ENCODE measurements around the gene KASH5.
"Not testable (repeated sequence)": the region's sequence is repeated elsewhere in the genome, so short reads cannot be mapped to it uniquely, and the experiment has no call there.

KASH5 gene

DNA sequence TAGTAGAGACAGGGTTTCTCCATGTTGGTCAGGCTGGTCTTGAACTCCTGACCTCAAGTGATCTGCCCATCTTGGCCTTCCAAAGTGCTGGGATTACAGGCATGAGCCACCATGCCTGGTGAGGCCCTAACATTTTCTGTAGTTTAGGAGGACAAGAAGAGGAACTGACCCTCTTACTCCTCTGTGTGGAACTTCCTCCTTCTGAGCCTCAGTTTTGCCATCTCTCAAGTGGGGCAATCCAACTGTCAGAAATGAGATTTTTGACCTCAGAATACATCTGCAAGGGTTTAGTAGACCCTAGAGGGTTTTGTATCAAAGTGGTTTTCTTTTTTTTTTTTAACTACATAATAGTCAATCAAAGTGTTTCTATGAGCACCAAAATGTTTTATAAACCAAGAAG, 21.9 kb upstream of the KASH5 start:
- Histone ChIP-seq H3K79me2 (ENCODE audit: low read length) (no peaks in the 10 kb centered on the region), H4K20me1 (ENCODE audit: insufficient read depth, low read length) (no peaks in the 10 kb centered on the region), H3K27ac (ENCODE audit: low read length) (no peak overlapping the region), H3K4me2 (ENCODE audit: low read depth, low read length) (no peak overlapping the region), H3K9me2 (replicated peaks; ENCODE audit: insufficient read depth, low read length) (no peaks in the 10 kb centered on the region), H3F3A (ENCODE audit: insufficient read depth, low read length) (no peaks in the 10 kb centered on the region), H3K9ac (ENCODE audit: low read length) (no peak overlapping the region), H3K9me3 (replicated peaks; ENCODE audit: insufficient read depth, low read length) (no peaks in the 10 kb centered on the region), H3K4me3 (ENCODE audit: low read length) (no peak overlapping the region), H3K27me3 (replicated peaks; ENCODE audit: insufficient read depth, low read length) (peaks cover 73% of the 10 kb centered on the region), H3K4me1 (ENCODE audit: low read length) (0 out of 2 replicates have a peak, but pooled peaks cover 4% of the 10 kb centered on the region), H2AFZ (ENCODE audit: low read length) (no peak overlapping the region), H3K36me3 (replicated peaks; ENCODE audit: insufficient read depth, low read length) (no peaks in the 10 kb centered on the region)
- TF ChIP-seq, protein P1, sequence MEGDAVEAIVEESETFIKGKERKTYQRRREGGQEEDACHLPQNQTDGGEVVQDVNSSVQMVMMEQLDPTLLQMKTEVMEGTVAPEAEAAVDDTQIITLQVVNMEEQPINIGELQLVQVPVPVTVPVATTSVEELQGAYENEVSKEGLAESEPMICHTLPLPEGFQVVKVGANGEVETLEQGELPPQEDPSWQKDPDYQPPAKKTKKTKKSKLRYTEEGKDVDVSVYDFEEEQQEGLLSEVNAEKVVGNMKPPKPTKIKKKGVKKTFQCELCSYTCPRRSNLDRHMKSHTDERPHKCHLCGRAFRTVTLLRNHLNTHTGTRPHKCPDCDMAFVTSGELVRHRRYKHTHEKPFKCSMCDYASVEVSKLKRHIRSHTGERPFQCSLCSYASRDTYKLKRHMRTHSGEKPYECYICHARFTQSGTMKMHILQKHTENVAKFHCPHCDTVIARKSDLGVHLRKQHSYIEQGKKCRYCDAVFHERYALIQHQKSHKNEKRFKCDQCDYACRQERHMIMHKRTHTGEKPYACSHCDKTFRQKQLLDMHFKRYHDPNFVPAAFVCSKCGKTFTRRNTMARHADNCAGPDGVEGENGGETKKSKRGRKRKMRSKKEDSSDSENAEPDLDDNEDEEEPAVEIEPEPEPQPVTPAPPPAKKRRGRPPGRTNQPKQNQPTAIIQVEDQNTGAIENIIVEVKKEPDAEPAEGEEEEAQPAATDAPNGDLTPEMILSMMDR (IDR thresholded peaks at IDR 0.05; ENCODE audit: low read length), result no peak
- TF ChIP-seq EZH2phosphoT487 (IDR thresholded peaks at IDR 0.05; ENCODE audit: low read length) (no peak), EZH2 (optimal IDR thresholded peaks at IDR 0.05; ENCODE audit: low read depth, low read length) (no peak)
- no peak for DNase-seq

DNA sequence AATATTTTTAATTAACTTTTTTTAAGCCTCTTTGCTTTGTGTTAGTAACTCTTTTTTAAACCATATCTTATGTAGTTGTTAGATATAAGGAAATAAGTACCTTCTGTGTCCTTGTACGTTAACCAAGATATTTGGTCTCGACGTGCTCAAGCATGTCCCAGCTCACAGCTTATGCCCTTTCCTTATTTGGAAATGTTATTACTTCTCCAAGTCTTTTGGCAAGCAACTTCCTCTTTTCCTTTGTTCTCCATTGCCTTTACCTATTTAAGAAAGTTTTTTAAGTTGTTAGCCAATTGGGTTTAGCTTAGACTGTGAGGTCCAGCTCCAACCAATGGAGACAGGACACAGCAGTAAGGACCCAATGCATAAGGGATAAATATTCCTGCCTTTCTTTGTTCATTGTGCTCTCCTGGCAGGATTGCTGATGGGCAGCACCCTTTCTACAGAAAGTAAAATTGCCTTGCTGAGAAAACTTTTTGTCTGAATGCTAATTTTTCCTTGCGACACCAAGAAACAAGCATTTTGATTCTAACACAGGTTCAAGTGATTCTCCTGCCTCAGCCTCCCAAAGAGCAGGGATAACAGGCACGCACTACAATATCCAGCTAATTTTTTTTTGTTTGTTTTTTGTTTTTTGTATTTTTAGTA, 19.2 kb upstream of the KASH5 start:
- TF ChIP-seq EZH2 (optimal IDR thresholded peaks at IDR 0.05; ENCODE audit: low read depth, low read length) (no peak), EZH2phosphoT487 (IDR thresholded peaks at IDR 0.05; ENCODE audit: low read length) (no peak)
- TF ChIP-seq, protein P1 (IDR thresholded peaks at IDR 0.05; ENCODE audit: low read length), result no peak
- Histone ChIP-seq H3K4me1 (ENCODE audit: low read length) (0 out of 2 replicates have a peak, but pooled peaks cover under 1% of the 10 kb centered on the region), H3K79me2 (ENCODE audit: low read length) (no peaks in the 10 kb centered on the region), H3K9me2 (replicated peaks; ENCODE audit: insufficient read depth, low read length) (no peaks in the 10 kb centered on the region), H3K27ac (ENCODE audit: low read length) (no peak overlapping the region), H3K9me3 (replicated peaks; ENCODE audit: insufficient read depth, low read length) (no peaks in the 10 kb centered on the region), H3K27me3 (replicated peaks; ENCODE audit: insufficient read depth, low read length) (peaks cover 61% of the 10 kb centered on the region), H4K20me1 (ENCODE audit: insufficient read depth, low read length) (no peaks in the 10 kb centered on the region), H3K4me2 (ENCODE audit: low read depth, low read length) (no peak overlapping the region), H3K4me3 (ENCODE audit: low read length) (no peak overlapping the region), H3K36me3 (replicated peaks; ENCODE audit: insufficient read depth, low read length) (no peaks in the 10 kb centered on the region), H3F3A (ENCODE audit: insufficient read depth, low read length) (no peaks in the 10 kb centered on the region), H3K9ac (ENCODE audit: low read length) (no peak overlapping the region), H2AFZ (ENCODE audit: low read length) (no peak overlapping the region)
- DNase-seq, result no peak

DNA sequence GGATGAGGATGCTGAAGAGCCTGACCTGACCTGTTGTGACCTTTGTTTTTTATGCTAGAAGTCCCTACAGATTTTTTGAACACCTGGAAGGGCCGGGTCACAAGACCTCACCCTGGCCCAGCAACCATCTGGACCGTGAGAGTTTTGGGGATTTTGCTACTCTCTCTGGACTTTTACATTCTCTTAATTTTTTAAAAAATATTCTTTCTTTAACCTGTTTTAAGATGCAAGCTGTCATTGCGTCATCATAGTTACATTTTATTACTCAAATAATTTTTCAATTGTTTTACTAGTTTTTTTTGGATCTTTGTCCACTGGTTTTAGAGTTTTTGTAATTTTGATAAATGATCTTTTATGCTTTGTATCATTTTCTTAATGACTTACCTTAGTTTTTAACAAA, 16.9 kb upstream of the KASH5 start:
- no peak overlapping the region for H2AFZ ChIP-seq (ENCODE audit: low read length)
- H3K4me1 ChIP-seq (ENCODE audit: low read length), result no peaks in the 10 kb centered on the region
- no peaks in the 10 kb centered on the region for H4K20me1 ChIP-seq (ENCODE audit: insufficient read depth, low read length)
- no peaks in the 10 kb centered on the region for H3K9me3 ChIP-seq (replicated peaks; ENCODE audit: insufficient read depth, low read length)
- no peak overlapping the region for H3K27ac ChIP-seq (ENCODE audit: low read length)
- H3K36me3 ChIP-seq (replicated peaks; ENCODE audit: insufficient read depth, low read length), result no peaks in the 10 kb centered on the region
- no peak for DNase-seq
- H3K4me2 ChIP-seq (ENCODE audit: low read depth, low read length), result no peak overlapping the region
- H3F3A ChIP-seq (ENCODE audit: insufficient read depth, low read length), result no peaks in the 10 kb centered on the region
- H3K9ac ChIP-seq (ENCODE audit: low read length), result no peak overlapping the region
- H3K79me2 ChIP-seq (ENCODE audit: low read length), result no peaks in the 10 kb centered on the region
- H3K4me3 ChIP-seq (ENCODE audit: low read length), result no peak overlapping the region
- no peaks in the 10 kb centered on the region for H3K9me2 ChIP-seq (replicated peaks; ENCODE audit: insufficient read depth, low read length)
- H3K27me3 ChIP-seq (replicated peaks; ENCODE audit: insufficient read depth, low read length), result peaks cover 71% of the 10 kb centered on the region
- TF ChIP-seq EZH2phosphoT487 (IDR thresholded peaks at IDR 0.05; ENCODE audit: low read length) (no peak), EZH2 (optimal IDR thresholded peaks at IDR 0.05; ENCODE audit: low read depth, low read length) (no peak)
- TF ChIP-seq, protein P1 (IDR thresholded peaks at IDR 0.05; ENCODE audit: low read length), result no peak

DNA sequence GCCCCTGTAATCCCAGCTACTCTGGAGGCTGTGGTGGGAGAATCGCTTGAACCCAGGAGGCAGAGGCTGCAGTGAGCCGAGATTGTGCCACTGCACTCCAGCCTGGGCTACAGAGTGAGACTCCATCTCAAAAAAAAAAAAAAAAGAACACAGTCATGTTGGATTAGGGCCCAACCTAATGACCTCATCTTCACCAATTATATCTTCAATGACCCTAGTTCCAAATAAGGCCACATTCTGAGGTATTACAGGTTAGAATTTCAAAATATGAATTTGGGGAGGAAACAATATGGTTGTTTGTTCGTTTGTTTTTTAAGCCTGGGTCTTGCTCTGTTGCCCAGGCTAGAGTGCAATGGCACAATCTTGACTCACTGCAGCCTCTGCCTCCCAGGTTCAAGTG, 14.9 kb upstream of the KASH5 start:
- not testable (repeated sequence) for H3F3A ChIP-seq (ENCODE audit: insufficient read depth, low read length); H3K9me2 ChIP-seq (replicated peaks; ENCODE audit: insufficient read depth, low read length); H3K4me3 ChIP-seq (ENCODE audit: low read length); H3K9me3 ChIP-seq (replicated peaks; ENCODE audit: insufficient read depth, low read length); DNase-seq; H3K9ac ChIP-seq (ENCODE audit: low read length); H4K20me1 ChIP-seq (ENCODE audit: insufficient read depth, low read length); H3K79me2 ChIP-seq (ENCODE audit: low read length); H3K4me2 ChIP-seq (ENCODE audit: low read depth, low read length); H3K4me1 ChIP-seq (ENCODE audit: low read length); H2AFZ ChIP-seq (ENCODE audit: low read length); H3K36me3 ChIP-seq (replicated peaks; ENCODE audit: insufficient read depth, low read length); H3K27ac ChIP-seq (ENCODE audit: low read length)
- H3K27me3 ChIP-seq (replicated peaks; ENCODE audit: insufficient read depth, low read length), result peaks cover 69% of the 10 kb centered on the region

All from MM.1S (cell line).